GM15510 (cell line): ENCODE data around the gene TOM1L1.
A peak's percentile ranks its signal among the peaks of the same experiment; 100 is the strongest.

Experiments used
- POLR2A ChIP-seq: IDR thresholded peaks from 3 replicates; pipeline ENCODE4 v1.6.1; 2011; ENCODE audit warnings: borderline replicate concordance; ENCODE audit not compliant: insufficient read length; ENCODE audit errors: extremely low read depth

TOM1L1 gene

GRCh38 chr17:54900457-54901229 is at the start of gene TOM1L1:
TOM1L1 (plus strand) TSS chr17:54900852; CDS start chr17:54900866, 14 bp downstream.
- TF ChIP-seq POLR2A, result peak; percentile 12

- TF ChIP-seq POLR2A, result no peak
Measured at GRCh38 chr17:54859187-54859586, 41.5 kb upstream of the TOM1L1 start.

GRCh38 chr17:54860617-54861470 is 39.8 kb upstream of the TOM1L1 start:
- no peak for TF ChIP-seq POLR2A

GRCh38 chr17:54861471-54861983 is 39.1 kb upstream of the TOM1L1 start:
- TF ChIP-seq POLR2A, result no peak

GRCh38 chr17:54863176-54863575 is 37.5 kb upstream of the TOM1L1 start:
- no peak for TF ChIP-seq POLR2A

GRCh38 chr17:54864070-54864469 is 36.6 kb upstream of the TOM1L1 start:
- TF ChIP-seq POLR2A, result no peak

GRCh38 chr17:54864636-54865356 is 35.9 kb upstream of the TOM1L1 start:
- TF ChIP-seq POLR2A, result no peak

- no peak for TF ChIP-seq POLR2A
Measured at GRCh38 chr17:54867634-54868033, 33.0 kb upstream of the TOM1L1 start.

- TF ChIP-seq POLR2A, result no peak
Measured at GRCh38 chr17:54870671-54871175, 29.9 kb upstream of the TOM1L1 start.

GRCh38 chr17:54876656-54877195 is 23.9 kb upstream of the TOM1L1 start:
- TF ChIP-seq POLR2A, result no peak

GRCh38 chr17:54881255-54881972 is 19.2 kb upstream of the TOM1L1 start:
- TF ChIP-seq POLR2A, result no peak

GRCh38 chr17:54882371-54882770 is 18.3 kb upstream of the TOM1L1 start:
- TF ChIP-seq POLR2A, result no peak

GRCh38 chr17:54882950-54883349 is 17.7 kb upstream of the TOM1L1 start:
- no peak for TF ChIP-seq POLR2A

GRCh38 chr17:54883939-54884338 is 16.7 kb upstream of the TOM1L1 start:
- TF ChIP-seq POLR2A, result no peak

- no peak for TF ChIP-seq POLR2A
Measured at GRCh38 chr17:54887787-54888186, 12.9 kb upstream of the TOM1L1 start.

GRCh38 chr17:54888254-54888653 is 12.4 kb upstream of the TOM1L1 start:
- no peak for TF ChIP-seq POLR2A
